ENCODE results near the gene RENBP.

Gene RENBP

DNA sequence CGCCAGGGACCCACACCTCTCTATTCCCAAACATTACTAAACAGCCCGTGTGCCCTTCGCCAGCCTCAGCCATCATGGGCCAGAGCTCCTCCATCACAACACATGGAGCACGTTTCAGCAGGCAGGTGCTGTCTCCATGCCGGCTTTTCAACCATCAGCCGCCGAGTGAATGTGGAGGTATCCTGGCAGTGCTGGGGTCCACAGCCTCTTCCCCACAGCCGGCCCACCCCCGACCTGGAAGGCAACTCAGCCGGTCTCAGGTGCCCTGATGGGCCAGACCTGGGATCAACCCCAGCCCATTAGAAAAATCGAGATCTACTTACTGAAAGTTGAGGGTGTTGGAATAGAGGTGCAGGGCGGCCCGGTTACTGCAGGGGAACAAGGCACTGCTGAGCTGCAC, 12.7 kb downstream of the RENBP start:
- DNase-seq, result no peak

GRCh38 chrX:153931151-153931550, 13.3 kb downstream of the RENBP start:
- no peak for DNase-seq

DNA sequence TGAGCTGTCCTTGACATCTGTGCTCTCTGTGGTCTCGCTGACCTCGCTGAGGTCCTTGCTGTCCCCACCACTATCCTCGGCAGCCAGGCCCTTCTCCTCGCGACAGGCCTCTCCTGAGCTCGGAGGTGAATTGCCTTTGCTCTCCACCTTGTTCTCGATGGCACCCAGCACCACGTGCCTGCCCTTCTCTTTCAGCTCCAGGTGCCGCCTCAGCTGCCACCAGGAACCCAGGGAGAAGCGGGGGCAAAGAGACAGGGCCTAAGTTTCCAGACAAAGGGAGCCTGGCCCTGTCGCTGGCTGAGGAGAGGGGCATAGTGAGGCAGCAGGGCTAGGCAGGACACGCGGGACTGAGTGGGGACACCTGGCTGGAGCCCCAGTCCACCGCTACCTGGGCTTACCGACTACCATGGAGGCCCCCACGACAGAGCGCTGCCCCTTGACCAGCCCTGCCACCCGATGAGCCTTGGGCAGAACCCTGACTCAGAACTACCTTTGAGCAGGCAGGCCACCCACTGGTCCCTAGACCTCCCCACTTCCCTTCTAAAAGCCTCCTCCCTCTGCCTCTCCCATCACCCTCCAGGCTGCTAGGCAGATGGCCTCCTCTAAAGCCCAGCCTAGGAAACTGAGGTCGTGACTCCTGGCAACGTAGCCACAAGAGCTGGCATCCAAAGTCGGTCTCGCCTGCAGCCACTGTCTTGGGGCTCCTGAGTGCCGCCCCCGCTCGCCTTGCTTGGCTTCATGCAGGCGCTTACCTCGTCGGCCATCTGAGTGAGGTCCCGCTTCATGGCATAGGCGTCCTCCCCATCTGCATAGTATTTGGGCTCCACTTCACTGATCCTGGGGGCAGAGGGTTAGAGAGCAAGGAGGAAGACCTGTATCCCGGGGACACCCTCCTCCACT, 14.2 kb downstream of the RENBP start:
- no peak for DNase-seq

DNA sequence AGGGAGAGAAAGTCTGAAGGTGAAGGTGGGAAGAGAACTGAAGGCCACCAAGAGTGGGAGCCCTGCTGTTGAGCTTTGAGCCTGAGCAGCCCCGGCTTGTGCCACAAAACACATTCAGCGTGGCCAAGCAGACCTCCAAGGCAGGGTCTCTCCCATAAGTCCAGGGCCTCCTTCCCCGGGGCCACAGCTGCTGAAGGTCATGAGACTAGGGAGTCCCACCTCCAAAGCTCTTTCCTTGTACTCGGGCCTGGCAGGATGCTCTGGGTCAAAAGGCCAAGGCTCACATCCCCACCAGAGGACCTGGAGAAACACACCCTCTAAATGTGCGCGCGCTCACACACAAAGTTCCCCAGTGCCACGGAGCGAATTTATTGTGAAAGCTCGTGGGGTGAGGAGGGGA, 14.9 kb downstream of the RENBP start:
- no peak for DNase-seq

DNA sequence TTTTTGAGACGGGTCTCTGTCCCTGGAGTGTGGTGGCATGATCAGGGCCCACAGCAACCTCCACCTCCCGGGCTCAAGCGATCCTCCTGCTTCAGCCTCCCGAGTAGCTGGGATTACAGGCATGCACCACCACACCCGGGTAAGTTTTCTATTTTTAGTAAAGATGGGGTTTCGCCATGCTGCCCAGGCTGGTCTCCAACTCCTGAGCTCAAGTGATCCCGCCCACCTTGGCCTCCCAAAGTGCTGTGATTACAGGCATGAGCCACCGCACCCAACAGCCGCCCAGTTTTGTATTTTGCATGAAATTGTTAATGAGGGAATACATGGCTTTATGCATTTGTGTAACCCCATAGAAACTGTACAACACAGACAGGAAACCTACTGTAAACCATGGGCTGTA, 15.6 kb downstream of the RENBP start:
- DNase-seq, result no peak

GRCh38 chrX:153927922-153928760, 16.3 kb downstream of the RENBP start:
- peak; percentile 100 for DNase-seq

DNA sequence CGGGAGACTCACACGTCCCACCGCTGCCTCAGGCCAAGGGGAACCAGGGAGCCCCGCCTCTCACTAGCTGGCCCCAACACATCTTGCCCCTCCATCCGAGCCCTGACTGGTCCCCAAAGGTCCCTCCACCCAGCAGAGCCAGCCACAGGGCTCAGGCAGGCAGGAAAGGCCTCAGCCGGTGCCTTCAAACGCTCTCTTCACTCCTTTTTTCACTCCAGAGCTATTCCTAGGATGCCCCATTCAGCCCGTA, 16.8 kb downstream of the RENBP start:
- DNase-seq, result peak; percentile 52

- peak; percentile 49 for DNase-seq
Observed at GRCh38 chrX:153926858-153927671, 17.4 kb downstream of the RENBP start.

- no peak for DNase-seq
Observed at GRCh38 chrX:153926552-153926857, 17.9 kb downstream of the RENBP start.

DNA sequence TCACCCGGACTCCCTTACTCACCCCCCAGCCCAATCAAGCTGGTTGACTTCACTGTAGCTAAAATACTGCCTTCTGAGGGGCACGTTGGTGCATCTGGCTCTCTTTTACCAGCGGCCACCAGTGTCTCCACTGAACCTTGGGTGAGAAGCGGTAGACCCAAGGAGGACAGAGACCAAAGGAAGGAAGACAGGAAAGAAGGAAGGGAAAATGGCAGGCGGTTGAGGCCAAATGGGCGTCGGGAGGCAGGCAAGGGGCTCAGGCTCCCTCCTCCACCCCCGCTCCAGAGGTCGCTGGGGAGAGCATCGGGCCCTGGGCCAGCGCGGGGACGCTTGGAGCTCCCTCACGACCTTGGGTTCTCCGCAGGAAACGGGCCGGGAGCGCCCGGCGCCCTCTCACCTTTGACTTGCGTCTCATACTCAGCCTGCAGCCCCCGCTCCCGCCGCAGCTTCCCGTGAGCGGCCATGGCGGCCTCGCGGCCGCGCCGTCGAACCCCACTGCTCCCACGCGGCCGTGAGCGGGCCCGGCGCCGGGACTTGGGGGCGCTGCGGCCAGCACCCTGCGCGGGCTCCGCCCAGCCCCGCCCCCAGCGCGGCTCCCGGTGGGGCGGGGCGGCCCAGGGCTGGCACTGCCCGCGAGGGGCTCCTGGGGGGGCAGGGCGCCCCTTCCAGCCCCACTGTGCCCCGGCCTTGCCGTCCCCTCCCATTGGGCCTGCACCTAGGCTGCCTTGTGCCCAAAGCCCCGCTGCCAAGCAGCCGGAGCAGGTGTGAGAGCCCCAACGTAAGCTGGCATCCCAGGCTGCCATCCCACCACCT, 18.5 kb downstream of the RENBP start, which contains the start of gene ARHGAP4:
ARHGAP4 (minus strand) TSS at position 526 of the 813 bp plus-strand sequence; CDS start at position 464, 62 bp downstream.
- no peak for DNase-seq

GRCh38 chrX:153925387-153925738, 19.1 kb downstream of the RENBP start:
- DNase-seq, result no peak

DNA sequence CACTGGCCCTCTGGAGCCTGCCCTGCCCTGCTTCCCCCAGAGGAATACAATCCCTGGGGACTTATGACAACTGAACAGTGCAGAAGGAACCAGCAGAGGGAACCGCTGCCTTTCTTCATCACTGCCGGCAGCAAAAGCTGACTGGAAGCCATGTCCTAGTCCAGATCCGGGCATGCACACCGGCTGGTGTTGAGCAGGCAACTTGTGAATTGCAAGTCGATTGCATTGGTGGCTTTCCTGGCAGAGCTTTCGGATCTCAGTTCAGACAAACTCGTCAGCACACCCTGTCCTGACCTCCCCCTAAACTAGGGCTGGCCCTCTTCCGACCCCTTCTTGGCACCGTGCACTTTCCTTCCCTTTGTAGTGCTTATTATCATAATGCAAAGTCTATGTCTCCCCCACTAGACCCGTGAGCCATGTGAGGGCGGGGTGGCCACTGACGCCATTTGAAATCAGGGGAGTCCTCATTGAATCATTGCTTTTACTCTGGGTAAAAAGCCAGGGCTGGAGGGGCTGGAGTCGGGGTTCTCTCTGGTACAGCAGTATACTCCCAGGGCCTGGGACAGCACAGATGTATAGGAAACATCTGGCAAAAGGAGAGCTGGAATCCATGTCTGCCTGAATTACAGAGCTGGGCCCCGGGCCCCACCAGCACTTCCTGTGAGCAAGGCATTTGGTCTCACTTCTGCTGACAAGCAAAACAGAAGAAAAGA, 20.1 kb downstream of the RENBP start:
- peak; percentile 94 for DNase-seq

DNA sequence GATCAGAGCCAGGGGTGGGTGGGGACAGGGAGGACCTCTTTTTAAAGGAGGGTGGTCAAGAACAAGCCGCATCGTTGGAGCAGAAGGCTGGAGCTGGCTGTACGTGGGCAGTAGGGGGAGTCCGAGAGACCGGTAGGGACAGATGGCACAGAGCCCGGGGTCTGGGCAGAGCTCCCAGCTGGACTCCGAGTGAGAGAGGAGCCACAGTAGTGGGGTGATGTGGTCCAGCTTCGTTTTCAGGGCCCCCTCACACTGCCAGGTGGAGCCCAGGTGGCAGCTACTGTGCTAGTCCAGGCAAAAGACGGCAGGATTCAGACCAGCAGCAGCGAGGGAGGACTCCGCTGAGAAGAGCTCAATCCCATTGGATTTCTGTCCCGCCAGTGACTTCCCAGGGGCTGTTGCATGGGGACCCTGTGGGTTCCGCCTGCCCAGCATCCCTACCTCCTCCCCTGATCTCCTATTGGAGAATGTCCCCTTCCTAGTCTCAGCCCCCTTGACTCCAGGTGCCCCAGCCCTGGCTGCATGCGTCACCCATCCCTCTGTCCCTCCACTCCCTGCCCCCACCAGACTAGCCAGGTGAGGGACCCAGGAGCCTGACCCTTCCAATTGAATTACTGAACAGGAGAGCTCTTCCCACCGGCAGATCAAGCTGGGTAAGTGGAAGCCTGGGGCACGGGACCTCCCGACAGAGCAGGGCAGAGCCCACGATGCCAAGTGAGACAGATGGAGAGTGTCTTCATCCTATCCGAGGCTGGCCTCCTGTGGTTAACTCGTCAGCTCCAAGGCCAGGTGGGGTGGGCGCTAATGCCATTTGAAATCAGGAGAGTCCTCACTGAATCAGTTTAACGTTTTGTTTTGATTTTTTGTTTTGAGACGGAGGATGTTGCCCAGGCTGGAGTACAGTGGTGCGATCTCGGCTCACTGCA, 21.2 kb downstream of the RENBP start:
- peak; percentile 92 for DNase-seq

DNA sequence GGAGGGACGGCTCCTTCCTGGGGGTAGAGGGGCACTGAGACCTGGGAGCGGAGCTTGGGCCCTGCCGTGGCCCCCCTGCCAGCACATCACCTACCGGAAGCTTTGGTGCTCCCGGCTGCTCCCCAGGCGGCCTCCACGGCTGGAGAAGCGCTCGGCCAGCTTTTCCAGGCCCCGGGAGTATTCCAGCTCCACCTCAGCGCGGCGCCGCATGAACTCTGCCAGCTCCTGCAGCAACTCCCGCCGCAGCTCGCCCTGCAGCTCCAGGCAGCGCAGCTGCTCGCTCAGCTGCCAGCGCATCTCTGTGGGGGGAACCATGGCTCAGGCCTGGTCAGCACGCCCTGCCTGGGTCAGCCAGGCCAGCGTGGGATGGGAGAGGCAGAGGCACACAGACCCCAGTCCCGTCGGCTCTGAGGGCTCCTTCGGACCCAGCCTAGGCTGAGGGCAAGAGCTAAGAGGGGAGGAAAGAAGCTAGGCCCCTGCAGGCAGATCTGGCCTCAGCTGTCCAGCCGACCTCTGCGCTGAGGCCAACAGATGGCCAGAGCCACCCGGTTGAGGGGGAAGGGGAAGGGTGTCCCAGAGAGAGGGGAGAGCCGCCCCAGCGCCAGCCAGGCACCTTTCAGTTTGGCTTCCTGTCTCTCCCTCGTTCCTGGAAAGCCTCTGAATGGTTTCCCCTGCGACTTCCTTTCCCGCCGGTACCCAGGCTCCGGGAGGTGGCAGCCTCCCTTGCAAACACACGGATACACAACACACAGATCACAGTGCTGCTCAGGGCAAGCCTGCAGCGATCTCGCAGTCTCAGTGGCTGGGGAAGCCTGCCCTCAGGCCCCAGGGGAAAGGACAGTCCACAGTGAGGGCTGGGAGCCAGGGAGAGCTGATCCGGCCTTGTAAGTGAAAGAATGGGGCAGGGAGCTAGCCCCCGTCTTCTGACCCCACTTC, 22.7 kb downstream of the RENBP start:
- no peak for DNase-seq

GRCh38 chrX:153921070-153921469, 23.4 kb downstream of the RENBP start:
- DNase-seq, result no peak

DNA sequence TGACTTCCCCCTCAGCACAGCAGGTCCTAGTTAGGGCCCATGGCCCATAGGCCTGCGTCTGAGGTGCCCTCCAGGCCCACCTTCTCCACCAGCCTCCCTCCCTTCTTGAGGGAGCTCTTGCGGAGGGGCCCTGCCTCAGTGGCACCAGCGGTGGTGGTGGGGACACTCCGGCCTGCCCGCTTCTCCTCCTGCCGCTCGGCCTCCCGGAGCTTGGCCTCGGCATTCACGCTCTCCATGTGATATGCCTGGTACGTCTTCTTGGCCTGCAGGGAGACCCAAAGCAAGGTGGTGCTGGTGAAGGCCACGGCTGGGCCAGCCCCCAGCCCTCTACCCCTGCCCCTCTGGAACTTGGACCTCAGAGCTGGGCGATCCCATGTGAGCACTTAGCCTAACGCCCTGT, 23.9 kb downstream of the RENBP start:
- no peak for DNase-seq

- DNase-seq, result no peak
Observed at GRCh38 chrX:153919281-153919680, 25.2 kb downstream of the RENBP start.

GRCh38 chrX:153917869-153918268, 26.6 kb downstream of the RENBP start:
- DNase-seq, result no peak

- no peak for DNase-seq
Observed at GRCh38 chrX:153913701-153914100, 30.7 kb downstream of the RENBP start.

- DNase-seq, result no peak
Observed at GRCh38 chrX:153913211-153913610, 31.2 kb downstream of the RENBP start.
